ENCODE results near the gene GNB5.
"Not testable (repeated sequence)": the region's sequence is repeated elsewhere in the genome, so short reads cannot be mapped to it uniquely, and the experiment has no call there.

GNB5 gene

GRCh38 chr15:52099651-52100272 is 91.4 kb downstream of the GNB5 start:
- in situ Hi-C loops (cut with MboI; ENCODE audit: low sequenced_read_pairs, unreplicated experiment), result no loop called here
- no peak for DNase-seq (ENCODE audit: low spot score)
- TF ChIP-seq CTCF (IDR thresholded peaks at IDR 0.05; ENCODE audit: borderline replicate concordance, control extremely low read depth, extremely low read depth, insufficient read depth, missing control alignments), result no peak

- in situ Hi-C loops (cut with MboI; ENCODE audit: low sequenced_read_pairs, unreplicated experiment), result no loop called here
- no peak for TF ChIP-seq CTCF (IDR thresholded peaks at IDR 0.05; ENCODE audit: borderline replicate concordance, control extremely low read depth, extremely low read depth, insufficient read depth, missing control alignments)
- DNase-seq (ENCODE audit: low spot score), result no peak
These were observed 92.9 kb downstream of the GNB5 start for GRCh38 chr15:52098323-52098722.

- in situ Hi-C loops (cut with MboI; ENCODE audit: low sequenced_read_pairs, unreplicated experiment), result no loop called here
- DNase-seq (ENCODE audit: low spot score), result no peak
- TF ChIP-seq CTCF (IDR thresholded peaks at IDR 0.05; ENCODE audit: borderline replicate concordance, control extremely low read depth, extremely low read depth, insufficient read depth, missing control alignments), result no peak
These were observed 94.0 kb downstream of the GNB5 start for GRCh38 chr15:52097180-52097579.

- DNase-seq (ENCODE audit: low spot score); in situ Hi-C loops (cut with MboI; ENCODE audit: low sequenced_read_pairs, unreplicated experiment): not testable (repeated sequence)
These were observed 94.7 kb downstream of the GNB5 start for GRCh38 chr15:52096536-52096935.

- no peak for DNase-seq (ENCODE audit: low spot score)
- in situ Hi-C loops (cut with MboI; ENCODE audit: low sequenced_read_pairs, unreplicated experiment), result no loop called here
- no peak for TF ChIP-seq CTCF (IDR thresholded peaks at IDR 0.05; ENCODE audit: borderline replicate concordance, control extremely low read depth, extremely low read depth, insufficient read depth, missing control alignments)
These were observed 95.5 kb downstream of the GNB5 start for GRCh38 chr15:52095597-52096262.

GRCh38 chr15:52094811-52095584 is 96.2 kb downstream of the GNB5 start:
- TF ChIP-seq CTCF (IDR thresholded peaks at IDR 0.05; ENCODE audit: borderline replicate concordance, control extremely low read depth, extremely low read depth, insufficient read depth, missing control alignments), result no peak
- no peak for DNase-seq (ENCODE audit: low spot score)
- in situ Hi-C loops (cut with MboI; ENCODE audit: low sequenced_read_pairs, unreplicated experiment), result no loop called here
